Endothelial cell of umbilical vein (primary cell): Measurements from ENCODE around the gene NUAK1. TPM values are rescaled to one million over a fixed set of nuclear protein-coding genes. Genes with fewer than 3 reads are reported as not detected.

Source experiments
- BruUV-seq: library from RNA; stranded (reverse); fragments of 400-500 nt; replicated peaks from 2 replicates; lab custom pipeline; 2021; lab: Mats Ljungman, UMichigan
- CTCF ChIA-PET: fragments of 300-600, 350-600 bp; sonication (Branson Sonifier 250); formaldehyde crosslinking; loops from one replicate; lab custom pipeline; 2021; ENCODE audit warnings: antibody characterized with exemption, inconsistent platforms; lab: Charles Lee
- POLR2A ChIA-PET: fragments of 300-600, 350-600 bp; sonication (Branson Sonifier 250); formaldehyde crosslinking; loops from one replicate; lab custom pipeline; 2021; ENCODE audit warnings: antibody characterized with exemption, inconsistent platforms; lab: Charles Lee
- DNase-seq: peaks from one replicate; pipeline ENCODE4 v3.0.0-alpha.2; 2011; ENCODE audit warnings: low read depth, low spot score
- FAIRE-seq: peaks from 2 replicates; lab custom pipeline; 2011; peaks lifted over from hg19 to GRCh38; lab: Jason Lieb, UNC
- H2AFZ ChIP-seq: 2 replicates; pipeline ENCODE4 v1.6.0; 2012; ENCODE audit warnings: low read depth, low read length, control low read depth, inconsistent platforms
- H3K27ac ChIP-seq: 2 replicates; pipeline ENCODE4 v1.5.1; 2011; ENCODE audit warnings: low read depth, mild to moderate bottlenecking, control low read depth, low read length, moderate library complexity; ENCODE audit not compliant: insufficient read depth
- H3K27me3 ChIP-seq, 2 experiments: 2 replicates each; pipeline versions ENCODE4 v1.6.0 to v1.6.1; 2011; ENCODE audit warnings: low read length in 2 of 2, mixed read lengths in 1 of 2; ENCODE audit not compliant: control insufficient read depth in 2 of 2, insufficient read depth in 2 of 2
- H3K36me3 ChIP-seq, 2 experiments: 2 replicates in 1 of 2; 3 replicates in 1 of 2; pipeline ENCODE4 v1.5.1; 2011; ENCODE audit warnings: low read length in 2 of 2, mild to moderate bottlenecking in 1 of 2, moderate library complexity in 1 of 2; ENCODE audit not compliant: control insufficient read depth in 2 of 2, insufficient read depth in 2 of 2; ENCODE audit errors: extremely low read depth in 1 of 2
- H3K4me1 ChIP-seq: 3 replicates; pipeline ENCODE4 v1.5.1; 2011; ENCODE audit warnings: mild to moderate bottlenecking, low read length; ENCODE audit not compliant: control insufficient read depth, insufficient read depth; ENCODE audit errors: extremely low read depth
- H3K4me2 ChIP-seq: 2 replicates; pipeline ENCODE4 v1.6.1; 2011; ENCODE audit warnings: low read length, control low read depth, mixed read lengths; ENCODE audit not compliant: insufficient read depth
- H3K4me3 ChIP-seq, 3 experiments: fragments of 200-600 bp in 1 of 3; sonication (generic), shearing (Covaris generic) in 1 of 3; replicated peaks in 1 of 3; 2 replicates each; pipeline ENCODE4 v1.5.1; 2011 to 2016; ENCODE audit warnings: control low read depth in 3 of 3, low read length in 3 of 3, mild to moderate bottlenecking in 2 of 3, inconsistent platforms in 1 of 3, low read depth in 1 of 3, moderate library complexity in 1 of 3; ENCODE audit not compliant: insufficient read depth in 1 of 3
- H3K79me2 ChIP-seq: 2 replicates; pipeline ENCODE4 v1.6.0; 2012; ENCODE audit warnings: low read length, inconsistent platforms; ENCODE audit not compliant: control insufficient read depth, insufficient read depth
- H3K9ac ChIP-seq: replicated peaks from 2 replicates; pipeline ENCODE3; 2011; ENCODE audit warnings: low read length, control low read depth; ENCODE audit not compliant: insufficient read depth; ENCODE audit errors: extremely low read depth
- H3K9me1 ChIP-seq: replicated peaks from 3 replicates; pipeline ENCODE4 v1.6.0; 2011; ENCODE audit warnings: mild to moderate bottlenecking, low read length; ENCODE audit not compliant: control insufficient read depth, insufficient read depth; ENCODE audit errors: extremely low read depth
- H3K9me3 ChIP-seq: replicated peaks from 2 replicates; pipeline ENCODE4 v1.5.1; 2012; ENCODE audit warnings: low read length, inconsistent platforms; ENCODE audit not compliant: control insufficient read depth, insufficient read depth
- H4K20me1 ChIP-seq: replicated peaks from 2 replicates; pipeline ENCODE3; 2011; ENCODE audit warnings: mild to moderate bottlenecking, low read length; ENCODE audit not compliant: control insufficient read depth, insufficient read depth; ENCODE audit errors: extremely low read depth
- CTCF ChIP-seq, 2 donors: IDR thresholded peaks; 1 replicate in 1 of 2; 2 replicates in 1 of 2; pipeline ENCODE4 v1.5.1; 2011; ENCODE audit warnings: low read length in 2 of 2, mild to moderate bottlenecking in 2 of 2, moderate library complexity in 2 of 2, control low read depth in 1 of 2, inconsistent platforms in 1 of 2, low read depth in 1 of 2; ENCODE audit not compliant: insufficient read depth in 1 of 2; ENCODE audit errors: extremely low read depth in 1 of 2
- EZH2 ChIP-seq: IDR thresholded peaks from 2 replicates; pipeline ENCODE4 v1.6.1; 2012; ENCODE audit warnings: borderline replicate concordance, low read depth, mild to moderate bottlenecking, moderate library complexity, low read length, inconsistent platforms; ENCODE audit not compliant: severe bottlenecking
- FOS ChIP-seq: IDR thresholded peaks from 2 replicates; pipeline ENCODE4 v1.6.1; 2011; ENCODE audit warnings: mild to moderate bottlenecking, low read length, moderate library complexity, borderline replicate concordance; ENCODE audit not compliant: insufficient read depth
- GATA2 ChIP-seq: IDR thresholded peaks from 2 replicates; pipeline ENCODE4 v1.7.0; 2011; ENCODE audit warnings: low read depth, mild to moderate bottlenecking, moderate library complexity, mixed read lengths, low read length; ENCODE audit not compliant: insufficient read length, insufficient read depth
- JUN ChIP-seq: IDR thresholded peaks from 2 replicates; pipeline ENCODE4 v1.6.1; 2011; ENCODE audit warnings: borderline replicate concordance, low read depth; ENCODE audit not compliant: insufficient read length, insufficient read depth
- MAX ChIP-seq: IDR thresholded peaks from 2 replicates; pipeline ENCODE4 v1.6.1; 2011; ENCODE audit not compliant: insufficient read depth, insufficient read length
- MYC ChIP-seq: IDR thresholded peaks from one replicate; pipeline ENCODE4 v1.6.1; 2011; ENCODE audit warnings: mild to moderate bottlenecking, low read depth, low read length
- POLR2A ChIP-seq: IDR thresholded peaks from 2 replicates; pipeline ENCODE4 v1.6.1; 2012; ENCODE audit warnings: low read depth, mild to moderate bottlenecking, control low read depth, low read length
- POLR2AphosphoS5 ChIP-seq: IDR thresholded peaks from 2 replicates; pipeline ENCODE4 v1.6.1; 2012; ENCODE audit warnings: low read depth, mild to moderate bottlenecking, control low read depth, low read length, moderate library complexity; ENCODE audit not compliant: insufficient read depth
- dilution Hi-C: fragments of 300-500 bp; cut with MboI; formaldehyde crosslinking; loops from one replicate; pipeline ENCODE4 v1.15.0; 2019; ENCODE audit warnings: low sequenced_read_pairs; ENCODE audit not compliant: extremely low pct_ligation_motif_present
- intact Hi-C: fragments of 100-400 bp; cut with micrococcal nuclease; formaldehyde crosslinking; loops from one replicate; pipeline ENCODE4 v1.10.0; 2022
- polyA plus RNA-seq, 4 experiments: library from polyadenylated mRNA; depleted of rRNA in 3 of 4; stranded (reverse) in 3 of 4; unstranded in 1 of 4; fragments of >200 nt; gene quantifications; 2 replicates each; pipeline versions ENCODE4 v1.2.1 to v1.2.3, GENCODE V29; 2011 to 2012; ENCODE audit warnings: missing spikeins in 1 of 4
- total RNA-seq: library from RNA; stranded (reverse); gene quantifications from 2 replicates; pipeline ENCODE4 v1.2.3, GENCODE V29; 2021

NUAK1 gene
- total and polyA plus RNA-seq, 2 donors (not counting 3 experiments of a cell fraction or from before 2014, with no cell fraction given), result 34.2 to 39.7 TPM

GRCh38 chr12:106113824-106114446, 24.8 kb downstream of the NUAK1 start:
- ChIA-PET POLR2A (no interaction called here), CTCF (interaction anchor here (0.9 to 2.2 kb wide), 3 partner anchors 15 to 23 kb away, joined by 3 to 5 read pairs (median 5); no protein-coding TSS in a partner anchor)
- dilution Hi-C loops, result no loop called here
- DNase-seq, result no peak
- no peaks in the 10 kb centered on the region for H3K9me3 ChIP-seq
- intact Hi-C loops, result no loop called here
- peaks cover 5% of the 10 kb centered on the region for H4K20me1 ChIP-seq
- H2AFZ ChIP-seq, result no peak overlapping the region
- no peak overlapping the region for H3K27ac ChIP-seq
- no peaks in the 10 kb centered on the region for H3K27me3 ChIP-seq
- TF ChIP-seq GATA2 (no peak), MYC (no peak), CTCF (IDR thresholded peaks at IDR 0.05; ENCODE audit: extremely low read depth in 1 of 2, insufficient read depth in 1 of 2, low read depth in 1 of 2, low read length in 2 of 2) (no peak), FOS (no peak), JUN (no peak), EZH2 (no peak), POLR2A (no peak), MAX (no peak), POLR2AphosphoS5 (no peak)
- H3K36me3 ChIP-seq, result peaks cover 0 to 4% of the 10 kb centered on the region in 2 experiments
- H3K9ac ChIP-seq, result no peak overlapping the region
- no peaks in the 10 kb centered on the region for H3K9me1 ChIP-seq
- peaks cover 24% of the 10 kb centered on the region for H3K79me2 ChIP-seq
- peaks cover 19% of the 10 kb centered on the region for H3K4me1 ChIP-seq
- peak overlapping the region; percentile 9 for H3K4me2 ChIP-seq
- no TSS peak for BruUV-seq
- no peak overlapping the region for H3K4me3 ChIP-seq
- FAIRE-seq, result no peak
